ENCODE measurements around the gene RCOR1.
A peak's percentile ranks its signal among the peaks of the same experiment; 100 is the strongest.

Gene RCOR1

GRCh38 chr14:102579696-102580549, 12.5 kb upstream of the RCOR1 start:
- peak; percentile 82 for DNase-seq (ENCODE audit: low read depth)
- no peak for TF ChIP-seq CTCF (conservative IDR thresholded peaks at IDR 0.05; ENCODE audit: control insufficient read depth, insufficient read depth, low read depth, low read length)
- H3K4me3 ChIP-seq (ENCODE audit: control insufficient read depth, low read depth, low read length) = peak overlapping the region; percentile 10

- no peak overlapping the region for H3K4me3 ChIP-seq (ENCODE audit: control insufficient read depth, low read depth, low read length)
- no peak for TF ChIP-seq CTCF (conservative IDR thresholded peaks at IDR 0.05; ENCODE audit: control insufficient read depth, insufficient read depth, low read depth, low read length)
- DNase-seq (ENCODE audit: low read depth) = no peak
Observed at GRCh38 chr14:102580550-102581110, 11.8 kb upstream of the RCOR1 start.

- no peak for TF ChIP-seq CTCF (conservative IDR thresholded peaks at IDR 0.05; ENCODE audit: control insufficient read depth, insufficient read depth, low read depth, low read length)
- H3K4me3 ChIP-seq (ENCODE audit: control insufficient read depth, low read depth, low read length) = no peak overlapping the region
Observed at GRCh38 chr14:102581193-102581592, 11.3 kb upstream of the RCOR1 start.

GRCh38 chr14:102583726-102584125, 8.7 kb upstream of the RCOR1 start:
- H3K4me3 ChIP-seq (ENCODE audit: control insufficient read depth, low read depth, low read length) = no peak overlapping the region
- no peak for DNase-seq (ENCODE audit: low read depth)
- TF ChIP-seq CTCF (conservative IDR thresholded peaks at IDR 0.05; ENCODE audit: control insufficient read depth, insufficient read depth, low read depth, low read length) = no peak

More at GRCh38 chr14:102581193-102581592, 11.3 kb upstream of the RCOR1 start:
- no peak for DNase-seq (ENCODE audit: low read depth)

- no peak overlapping the region for H3K4me3 ChIP-seq (ENCODE audit: control insufficient read depth, low read depth, low read length)
- no peak for DNase-seq (ENCODE audit: low read depth)
Observed at GRCh38 chr14:102584871-102585869, 7.3 kb upstream of the RCOR1 start.

More at GRCh38 chr14:102584871-102585869, 7.3 kb upstream of the RCOR1 start:
- no peak for TF ChIP-seq CTCF (conservative IDR thresholded peaks at IDR 0.05; ENCODE audit: control insufficient read depth, insufficient read depth, low read depth, low read length)
